ENCODE measurements around the gene BAIAP3. TPM values are rescaled to one million over a fixed set of nuclear protein-coding genes. Genes with fewer than 3 reads are reported as not detected.
"Not testable (repeated sequence)": the region's sequence is repeated elsewhere in the genome, so short reads cannot be mapped to it uniquely, and the experiment has no call there.

BAIAP3 gene
- polyA plus RNA-seq, 1 donor from 2014 or later = 65.2 TPM

DNA sequence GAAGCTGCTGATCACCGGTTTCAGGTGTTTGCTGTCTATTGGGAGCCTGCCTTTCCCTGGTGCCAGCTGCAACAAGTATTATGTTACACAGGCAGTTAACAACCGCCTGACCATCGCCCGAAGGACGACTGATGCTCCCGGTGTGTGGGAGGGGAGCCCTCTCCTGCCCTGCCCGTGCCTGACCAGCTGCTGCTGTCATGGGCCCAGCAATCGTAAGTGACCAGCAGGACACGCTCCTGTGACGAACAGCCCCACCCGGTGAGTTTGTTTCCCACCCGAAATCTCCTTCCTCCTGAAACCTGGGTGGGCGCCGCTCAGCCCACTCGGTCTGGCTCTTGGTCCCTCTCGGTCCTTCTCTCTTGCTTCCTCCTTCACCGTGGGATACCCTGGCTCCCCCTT, 41.9 kb upstream of the BAIAP3 start:
- no peak overlapping the region for H3K4me2 ChIP-seq (ENCODE audit: low read length)
- H3K79me2 ChIP-seq (replicated peaks; ENCODE audit: insufficient read depth, low read length) = no peaks in the 10 kb centered on the region
- H3K27me3 ChIP-seq (ENCODE audit: insufficient read depth, low read depth, low read length) = no peaks in the 10 kb centered on the region
- H3F3A ChIP-seq (ENCODE audit: insufficient read depth, low read length, poor library complexity, severe bottlenecking) = no peaks in the 10 kb centered on the region
- H3K4me3 ChIP-seq (ENCODE audit: low read length) = no peak overlapping the region
- H2AFZ ChIP-seq (ENCODE audit: low read depth, low read length) = no peak overlapping the region
- TF ChIP-seq SMC3 (conservative IDR thresholded peaks at IDR 0.05; ENCODE audit: poor library complexity) (no peak), RAD21 (conservative IDR thresholded peaks at IDR 0.05) (no peak), TAF1 (IDR thresholded peaks at IDR 0.05; ENCODE audit: low read depth) (no peak), EZH2 (IDR thresholded peaks at IDR 0.05; ENCODE audit: borderline replicate concordance, insufficient read depth, low read length, poor library complexity, severe bottlenecking) (no peak), POLR2AphosphoS5 (IDR thresholded peaks at IDR 0.05) (no peak), EP300 (conservative IDR thresholded peaks at IDR 0.05; ENCODE audit: poor library complexity, severe bottlenecking) (no peak), CTCF (IDR thresholded peaks at IDR 0.05; ENCODE audit: poor library complexity, severe bottlenecking) (no peak), MXI1 (conservative IDR thresholded peaks at IDR 0.05; ENCODE audit: poor library complexity, severe bottlenecking) (no peak)
- TF ChIP-seq, protein P1, sequence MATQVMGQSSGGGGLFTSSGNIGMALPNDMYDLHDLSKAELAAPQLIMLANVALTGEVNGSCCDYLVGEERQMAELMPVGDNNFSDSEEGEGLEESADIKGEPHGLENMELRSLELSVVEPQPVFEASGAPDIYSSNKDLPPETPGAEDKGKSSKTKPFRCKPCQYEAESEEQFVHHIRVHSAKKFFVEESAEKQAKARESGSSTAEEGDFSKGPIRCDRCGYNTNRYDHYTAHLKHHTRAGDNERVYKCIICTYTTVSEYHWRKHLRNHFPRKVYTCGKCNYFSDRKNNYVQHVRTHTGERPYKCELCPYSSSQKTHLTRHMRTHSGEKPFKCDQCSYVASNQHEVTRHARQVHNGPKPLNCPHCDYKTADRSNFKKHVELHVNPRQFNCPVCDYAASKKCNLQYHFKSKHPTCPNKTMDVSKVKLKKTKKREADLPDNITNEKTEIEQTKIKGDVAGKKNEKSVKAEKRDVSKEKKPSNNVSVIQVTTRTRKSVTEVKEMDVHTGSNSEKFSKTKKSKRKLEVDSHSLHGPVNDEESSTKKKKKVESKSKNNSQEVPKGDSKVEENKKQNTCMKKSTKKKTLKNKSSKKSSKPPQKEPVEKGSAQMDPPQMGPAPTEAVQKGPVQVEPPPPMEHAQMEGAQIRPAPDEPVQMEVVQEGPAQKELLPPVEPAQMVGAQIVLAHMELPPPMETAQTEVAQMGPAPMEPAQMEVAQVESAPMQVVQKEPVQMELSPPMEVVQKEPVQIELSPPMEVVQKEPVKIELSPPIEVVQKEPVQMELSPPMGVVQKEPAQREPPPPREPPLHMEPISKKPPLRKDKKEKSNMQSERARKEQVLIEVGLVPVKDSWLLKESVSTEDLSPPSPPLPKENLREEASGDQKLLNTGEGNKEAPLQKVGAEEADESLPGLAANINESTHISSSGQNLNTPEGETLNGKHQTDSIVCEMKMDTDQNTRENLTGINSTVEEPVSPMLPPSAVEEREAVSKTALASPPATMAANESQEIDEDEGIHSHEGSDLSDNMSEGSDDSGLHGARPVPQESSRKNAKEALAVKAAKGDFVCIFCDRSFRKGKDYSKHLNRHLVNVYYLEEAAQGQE (IDR thresholded peaks at IDR 0.05; ENCODE audit: borderline replicate concordance) = no peak
- no peaks in the 10 kb centered on the region for H3K9me3 ChIP-seq (ENCODE audit: low read length)
- H3K9me2 ChIP-seq (ENCODE audit: insufficient read depth, low read length) = no peaks in the 10 kb centered on the region
- no peaks in the 10 kb centered on the region for H4K20me1 ChIP-seq (ENCODE audit: insufficient read depth)
- H3K36me3 ChIP-seq (ENCODE audit: insufficient read depth, low read length) = no peaks in the 10 kb centered on the region
- no peak overlapping the region for H3K9ac ChIP-seq (ENCODE audit: low read length)
- H3K27ac ChIP-seq (ENCODE audit: low read length) = no peak overlapping the region

DNA sequence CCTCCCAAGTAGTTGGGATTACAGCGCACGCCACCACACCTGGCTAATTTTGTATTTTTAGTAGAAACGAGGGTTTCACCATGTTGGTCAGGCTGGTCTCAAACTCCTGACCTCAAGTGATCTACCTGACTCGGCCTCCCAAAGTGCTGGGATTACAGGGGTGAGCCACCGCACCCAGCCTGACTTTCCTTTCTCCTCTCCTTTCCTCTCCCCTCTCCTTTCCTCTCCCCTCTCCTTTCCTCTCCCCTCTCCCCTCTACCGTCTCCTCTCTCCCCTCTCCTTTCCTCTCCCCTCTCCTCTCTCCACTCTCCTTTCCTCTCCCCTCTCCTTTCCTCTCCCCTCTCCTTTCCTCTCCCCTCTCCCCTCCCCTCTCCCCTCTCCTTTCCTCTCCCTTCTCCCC, 41.2 kb upstream of the BAIAP3 start:
- H3K27ac ChIP-seq (ENCODE audit: low read length); H3K79me2 ChIP-seq (replicated peaks; ENCODE audit: insufficient read depth, low read length); H3K4me3 ChIP-seq (ENCODE audit: low read length); H3K27me3 ChIP-seq (ENCODE audit: insufficient read depth, low read depth, low read length); H3K36me3 ChIP-seq (ENCODE audit: insufficient read depth, low read length); H2AFZ ChIP-seq (ENCODE audit: low read depth, low read length); H4K20me1 ChIP-seq (ENCODE audit: insufficient read depth); H3K9me3 ChIP-seq (ENCODE audit: low read length); H3K9me2 ChIP-seq (ENCODE audit: insufficient read depth, low read length); H3K9ac ChIP-seq (ENCODE audit: low read length); H3F3A ChIP-seq (ENCODE audit: insufficient read depth, low read length, poor library complexity, severe bottlenecking); H3K4me2 ChIP-seq (ENCODE audit: low read length): not testable (repeated sequence)

- H4K20me1 ChIP-seq (ENCODE audit: insufficient read depth); H3K27me3 ChIP-seq (ENCODE audit: insufficient read depth, low read depth, low read length); H3K9me3 ChIP-seq (ENCODE audit: low read length); H3K9me2 ChIP-seq (ENCODE audit: insufficient read depth, low read length); H2AFZ ChIP-seq (ENCODE audit: low read depth, low read length); H3K4me2 ChIP-seq (ENCODE audit: low read length); H3K36me3 ChIP-seq (ENCODE audit: insufficient read depth, low read length); H3F3A ChIP-seq (ENCODE audit: insufficient read depth, low read length, poor library complexity, severe bottlenecking); H3K4me3 ChIP-seq (ENCODE audit: low read length); H3K9ac ChIP-seq (ENCODE audit: low read length); H3K27ac ChIP-seq (ENCODE audit: low read length); H3K79me2 ChIP-seq (replicated peaks; ENCODE audit: insufficient read depth, low read length): not testable (repeated sequence)
Observed at GRCh38 chr16:1292808-1293207, 40.6 kb upstream of the BAIAP3 start.

Data from neural cell (in vitro differentiated cells).